ENCODE data around the gene SLC17A8.
"Not testable (repeated sequence)": the region's sequence is repeated elsewhere in the genome, so short reads cannot be mapped to it uniquely, and the experiment has no call there.

The SLC17A8 gene

GRCh38 chr12:100372853-100373640, 16.2 kb downstream of the SLC17A8 start:
- no peak for DNase-seq

DNA sequence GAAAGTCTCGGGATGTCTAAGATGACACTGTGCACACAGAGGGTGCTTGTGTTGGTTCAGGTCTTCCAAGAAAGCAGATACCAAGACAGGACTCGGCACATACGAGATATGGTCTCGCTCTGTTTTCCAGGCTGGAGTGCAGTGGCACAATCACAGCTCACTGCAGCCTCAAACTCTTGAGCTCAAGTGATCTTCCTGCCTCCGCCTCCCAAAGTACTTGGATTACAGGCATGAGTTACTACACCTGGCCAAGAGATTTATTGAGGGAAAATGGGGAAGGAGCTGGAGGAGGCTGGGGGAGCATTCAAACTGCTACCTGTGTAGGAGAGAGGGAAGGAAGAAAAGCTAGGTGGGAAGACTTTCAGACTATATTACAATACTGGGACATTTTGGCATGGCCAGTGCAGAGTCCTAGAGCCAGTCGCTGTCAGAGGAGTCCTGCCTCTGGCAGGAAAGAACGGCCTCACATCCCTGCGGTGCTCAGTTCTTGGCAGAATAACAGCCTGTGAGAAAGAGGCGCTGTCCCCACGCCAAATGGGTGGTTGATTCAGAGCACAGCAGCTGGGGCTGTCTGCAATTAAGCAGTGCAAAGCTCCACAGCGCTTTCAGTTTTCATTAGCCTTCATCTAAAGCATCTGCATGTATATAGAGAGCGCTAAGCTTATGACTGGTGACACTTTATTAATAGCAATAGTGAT, 18.3 kb downstream of the SLC17A8 start:
- DNase-seq: no peak

GRCh38 chr12:100376161-100376560, 19.3 kb downstream of the SLC17A8 start:
- DNase-seq: no peak

GRCh38 chr12:100381379-100381778, 24.5 kb downstream of the SLC17A8 start:
- no peak for DNase-seq

GRCh38 chr12:100382338-100382737, 25.5 kb downstream of the SLC17A8 start:
- no peak for DNase-seq

- DNase-seq: no peak
These were observed 27.0 kb downstream of the SLC17A8 start for GRCh38 chr12:100383586-100384558.

- no peak for DNase-seq
These were observed 27.7 kb downstream of the SLC17A8 start for GRCh38 chr12:100384559-100384935.

DNA sequence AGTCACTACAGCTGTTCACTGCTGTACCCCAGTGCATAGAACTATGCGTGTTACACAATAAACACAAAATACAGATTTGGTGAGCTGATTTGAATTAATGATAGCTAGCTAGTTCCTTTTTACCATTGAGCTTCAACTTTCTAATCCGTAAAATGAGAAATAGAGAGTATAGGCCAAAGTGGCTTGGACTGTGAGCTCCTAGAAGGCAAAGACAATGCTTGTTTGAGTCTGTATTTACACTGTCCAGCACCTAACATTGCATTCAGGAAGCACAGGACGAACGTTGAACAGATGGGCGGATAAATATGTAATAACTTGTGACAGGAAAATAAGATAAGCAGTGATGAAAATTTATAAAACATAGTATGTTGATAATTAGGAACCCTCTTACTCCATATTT, 31.5 kb downstream of the SLC17A8 start:
- no peak for DNase-seq

DNA sequence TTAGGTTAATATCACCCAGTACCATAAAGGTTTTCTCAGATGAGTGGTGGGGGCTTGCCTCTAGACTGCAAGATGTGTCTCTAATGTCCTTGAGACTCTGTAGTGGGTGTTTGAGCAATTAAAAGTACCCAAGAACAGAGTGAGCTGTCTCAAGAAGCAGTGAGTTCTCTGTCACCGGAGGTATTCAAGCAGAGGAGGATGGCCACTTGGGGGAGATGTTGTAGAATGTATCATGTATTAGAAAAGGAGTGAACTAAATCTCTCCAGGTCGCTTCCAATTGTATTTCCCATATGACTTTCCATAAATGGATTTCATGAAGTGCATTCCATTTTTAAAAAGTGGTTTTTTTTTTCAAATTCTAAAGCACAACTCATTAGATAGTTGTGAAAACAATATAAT, 35.0 kb downstream of the SLC17A8 start:
- DNase-seq: no peak

- no peak for DNase-seq
These were observed 36.3 kb downstream of the SLC17A8 start for GRCh38 chr12:100393200-100393599.

DNA sequence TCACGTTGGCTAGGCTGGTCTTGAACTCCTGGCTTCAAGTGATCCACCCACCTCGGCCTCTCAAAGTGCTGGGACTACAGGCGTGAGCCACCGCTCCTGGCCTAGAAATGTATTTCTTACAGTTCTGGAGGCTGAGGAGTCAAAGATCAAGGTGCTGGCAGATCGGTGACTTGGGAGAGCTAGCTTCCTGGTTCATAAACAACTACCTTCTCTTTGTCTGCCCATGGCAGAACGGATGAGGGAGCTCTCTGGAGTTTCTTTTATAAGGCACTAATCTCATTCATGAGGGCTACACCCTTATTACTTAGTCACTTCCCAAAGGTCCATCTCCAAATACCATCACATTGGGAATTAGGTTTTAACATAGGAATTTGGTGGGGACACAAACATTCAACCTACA, 38.9 kb downstream of the SLC17A8 start:
- DNase-seq: no peak

DNA sequence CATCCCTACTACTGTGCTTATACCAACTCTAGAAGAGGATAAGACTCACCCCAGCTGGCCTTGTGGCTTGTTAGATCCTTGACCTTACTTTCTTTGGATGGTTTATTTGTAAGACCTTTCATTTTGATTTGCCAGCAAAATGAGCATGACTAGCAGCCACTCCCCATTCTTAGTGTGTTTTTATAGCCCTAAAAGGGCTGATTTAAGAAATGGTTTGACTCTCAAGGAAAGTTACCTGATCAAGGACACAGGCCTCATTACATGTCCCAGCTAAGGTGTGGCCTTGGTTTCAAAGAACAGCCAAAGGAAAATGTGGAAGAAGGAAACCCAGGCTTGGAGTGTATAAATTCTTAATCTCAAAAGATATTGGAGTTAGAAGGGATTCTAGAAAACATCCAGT, 41.4 kb downstream of the SLC17A8 start:
- no peak for DNase-seq

GRCh38 chr12:100399095-100399494, 42.2 kb downstream of the SLC17A8 start:
- no peak for DNase-seq

GRCh38 chr12:100401660-100402059, 44.8 kb downstream of the SLC17A8 start:
- DNase-seq: no peak

GRCh38 chr12:100402763-100403162, 45.9 kb downstream of the SLC17A8 start:
- DNase-seq: no peak

- DNase-seq: no peak
These were observed 46.6 kb downstream of the SLC17A8 start for GRCh38 chr12:100403446-100403845.

GRCh38 chr12:100404769-100405407, 48.0 kb downstream of the SLC17A8 start:
- peak; percentile 4 for DNase-seq

- no peak for DNase-seq
These were observed 56.1 kb downstream of the SLC17A8 start for GRCh38 chr12:100413001-100413400.

- DNase-seq: no peak
These were observed 57.9 kb downstream of the SLC17A8 start for GRCh38 chr12:100414739-100415138.

GRCh38 chr12:100422646-100423045, 65.8 kb downstream of the SLC17A8 start:
- DNase-seq: no peak

DNA sequence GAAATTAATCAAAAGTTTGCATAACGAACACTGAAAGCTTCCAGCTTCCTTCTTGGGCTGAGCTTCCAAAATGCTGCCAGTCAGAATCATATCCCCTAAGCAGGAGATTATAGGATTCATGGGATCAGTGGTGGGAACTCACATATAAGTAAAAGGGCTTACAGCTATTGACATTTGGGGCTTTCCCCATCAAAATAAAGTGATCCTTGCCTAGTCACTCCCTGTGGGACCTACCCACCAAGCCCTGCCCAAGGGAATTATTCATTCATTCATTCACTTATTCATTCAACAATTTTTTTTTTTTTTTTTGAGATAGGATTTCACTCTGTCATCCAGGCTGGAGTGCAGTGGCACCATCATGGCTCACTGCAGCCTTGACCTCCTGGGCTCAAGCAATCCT, 69.3 kb downstream of the SLC17A8 start:
- no peak for DNase-seq

DNA sequence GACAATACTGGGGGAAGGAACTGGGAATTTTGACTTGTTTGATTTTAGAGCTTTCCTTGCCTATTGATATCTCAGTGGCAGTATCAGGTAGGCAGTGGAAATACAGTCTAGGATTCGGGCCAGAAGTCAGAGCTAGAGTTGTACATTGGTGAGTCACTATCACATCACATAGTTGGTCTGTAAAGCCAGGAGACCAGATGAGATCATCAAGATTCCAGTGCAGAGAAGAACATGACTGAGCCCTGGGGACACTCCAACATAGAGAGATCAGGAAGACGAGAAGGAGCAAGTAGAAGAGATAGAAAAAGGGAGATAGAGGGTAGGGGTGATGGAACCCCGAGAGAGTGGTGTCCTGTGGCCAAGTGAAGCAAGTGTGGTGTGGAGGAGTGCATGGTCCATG, 70.2 kb downstream of the SLC17A8 start:
- DNase-seq: no peak

DNA sequence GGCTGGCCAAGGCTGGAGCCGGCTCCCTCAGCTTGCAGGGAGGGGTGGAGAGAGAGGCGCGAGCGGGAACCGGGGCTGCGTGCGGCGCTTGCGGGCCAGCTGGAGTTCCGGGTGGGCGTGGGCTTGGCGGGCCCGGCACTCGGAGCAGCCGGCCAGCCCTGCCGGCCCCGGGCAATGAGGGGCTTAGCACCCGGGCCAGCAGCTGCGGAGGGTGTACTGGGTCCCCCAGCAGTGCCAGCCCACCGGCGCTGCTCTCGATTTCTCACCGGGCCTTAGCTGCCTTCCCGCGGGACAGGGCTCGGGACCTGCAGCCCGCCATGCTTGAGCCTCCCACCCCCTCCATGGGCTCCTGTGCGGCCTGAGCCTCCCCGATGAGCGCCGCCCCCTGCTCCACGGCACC, 73.4 kb downstream of the SLC17A8 start:
- not testable (repeated sequence) for DNase-seq

All from CD4-positive, alpha-beta T cell treated with Interleukin-10 for 1 hour (primary cell).